Upper lobe of left lung (tissue), 4 donors: ENCODE results near the gene TMEM150B.

Source experiments
- CTCF ChIP-seq, 6 experiments: fragments of 450-650 bp in 4 of 6; fragments of 200-600 bp in 2 of 6; sonication (generic) in 2 of 6; IDR thresholded peaks; one replicate each; pipeline ENCODE4 v1.5.1; 2016 to 2019; ENCODE audit warnings: antibody characterized with exemption in 6 of 6
- EP300 ChIP-seq, 4 donors: sonication (generic); formaldehyde crosslinking; IDR thresholded peaks; one replicate each; pipeline ENCODE4 v1.5.1; 2017; ENCODE audit warnings: antibody characterized with exemption in 4 of 4, control low read depth in 2 of 4
- POLR2A ChIP-seq, 4 donors: fragments of 450-650 bp; IDR thresholded peaks; one replicate each; pipeline ENCODE4 v1.5.1; 2016 to 2017; ENCODE audit warnings: antibody characterized with exemption in 4 of 4, mild to moderate bottlenecking in 2 of 4
- POLR2AphosphoS5 ChIP-seq, 2 donors: sonication (generic); formaldehyde crosslinking; IDR thresholded peaks; one replicate each; pipeline ENCODE4 v1.5.1; 2017; ENCODE audit warnings: antibody characterized with exemption in 2 of 2

- TF ChIP-seq POLR2A (IDR thresholded peaks at IDR 0.05) (no peak), CTCF (IDR thresholded peaks at IDR 0.05) (no peak), POLR2AphosphoS5 (IDR thresholded peaks at IDR 0.05) (no peak), EP300 (IDR thresholded peaks at IDR 0.05) (no peak)
Measured at GRCh38 chr19:55266404-55266803, 58.7 kb downstream of the TMEM150B start.
